ENCODE measurements around the gene KLHL41.
"Not testable (repeated sequence)": the region's sequence is repeated elsewhere in the genome, so short reads cannot be mapped to it uniquely, and the experiment has no call there.

DNA sequence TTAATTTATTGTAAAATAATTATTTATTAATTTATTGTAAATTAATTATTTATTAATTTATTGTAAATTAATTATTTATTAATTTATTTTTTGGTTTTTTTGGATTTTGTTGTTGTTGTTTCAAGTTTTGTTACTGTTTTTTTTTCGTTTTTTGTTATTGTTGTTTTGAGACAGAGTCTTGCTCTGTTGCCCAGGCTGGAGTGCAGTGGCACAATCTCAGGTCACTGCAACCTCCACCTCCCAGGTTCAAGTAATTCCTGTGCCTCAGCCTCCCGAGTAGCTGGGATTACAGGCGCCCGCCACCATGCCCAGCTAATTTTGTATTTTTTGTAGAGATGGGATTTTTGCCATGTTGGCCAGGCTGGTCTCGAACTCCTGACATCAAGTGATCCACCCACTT, 52.6 kb downstream of the KLHL41 start:
- TF ChIP-seq, protein P1, sequence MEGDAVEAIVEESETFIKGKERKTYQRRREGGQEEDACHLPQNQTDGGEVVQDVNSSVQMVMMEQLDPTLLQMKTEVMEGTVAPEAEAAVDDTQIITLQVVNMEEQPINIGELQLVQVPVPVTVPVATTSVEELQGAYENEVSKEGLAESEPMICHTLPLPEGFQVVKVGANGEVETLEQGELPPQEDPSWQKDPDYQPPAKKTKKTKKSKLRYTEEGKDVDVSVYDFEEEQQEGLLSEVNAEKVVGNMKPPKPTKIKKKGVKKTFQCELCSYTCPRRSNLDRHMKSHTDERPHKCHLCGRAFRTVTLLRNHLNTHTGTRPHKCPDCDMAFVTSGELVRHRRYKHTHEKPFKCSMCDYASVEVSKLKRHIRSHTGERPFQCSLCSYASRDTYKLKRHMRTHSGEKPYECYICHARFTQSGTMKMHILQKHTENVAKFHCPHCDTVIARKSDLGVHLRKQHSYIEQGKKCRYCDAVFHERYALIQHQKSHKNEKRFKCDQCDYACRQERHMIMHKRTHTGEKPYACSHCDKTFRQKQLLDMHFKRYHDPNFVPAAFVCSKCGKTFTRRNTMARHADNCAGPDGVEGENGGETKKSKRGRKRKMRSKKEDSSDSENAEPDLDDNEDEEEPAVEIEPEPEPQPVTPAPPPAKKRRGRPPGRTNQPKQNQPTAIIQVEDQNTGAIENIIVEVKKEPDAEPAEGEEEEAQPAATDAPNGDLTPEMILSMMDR (IDR thresholded peaks at IDR 0.05; ENCODE audit: low read length): not testable (repeated sequence)
- TF ChIP-seq EZH2 (optimal IDR thresholded peaks at IDR 0.05; ENCODE audit: low read depth, low read length); EZH2phosphoT487 (IDR thresholded peaks at IDR 0.05; ENCODE audit: low read length): not testable (repeated sequence)
